Right lobe of liver (tissue), 6 donors: ENCODE measurements around the gene TM9SF3. TPM values are rescaled to one million over a fixed set of nuclear protein-coding genes. Genes with fewer than 3 reads are reported as not detected.

Source experiments
- ATAC-seq, 4 donors: fragments of 200-7000 bp; cut with Tn5 transposase; one replicate each; pipeline ENCODE4 v1.9.1; 2020; ENCODE audit warnings: mild to moderate bottlenecking in 4 of 4, moderate library complexity in 4 of 4
- DNase-seq, 3 donors: peaks; one replicate each; pipeline ENCODE4 v3.0.0-alpha.2; 2020
- H3K27ac ChIP-seq, 3 donors: fragments of 200-600 bp; one replicate each; pipeline ENCODE4 v1.8.0; 2022
- H3K27me3 ChIP-seq, 2 donors: fragments of 200-600 bp; one replicate each; pipeline ENCODE4 v1.8.0; 2022
- H3K36me3 ChIP-seq, 4 donors: fragments of 200-600 bp; sonication (generic) in 1 of 4; one replicate each; pipeline versions ENCODE4 v1.5.1 to v1.8.0; 2017 to 2022; ENCODE audit warnings: control low read depth in 1 of 4
- H3K4me1 ChIP-seq, 4 donors: fragments of 200-600 bp; sonication (generic) in 1 of 4; one replicate each; pipeline versions ENCODE4 v1.5.1 to v1.8.0; 2017 to 2022; ENCODE audit warnings: control low read depth in 1 of 4
- H3K4me3 ChIP-seq, 3 donors: fragments of 200-600 bp; one replicate each; pipeline ENCODE4 v1.8.0; 2022
- H3K9me3 ChIP-seq, 4 donors: fragments of 200-600 bp; sonication (generic) in 1 of 4; one replicate each; pipeline versions ENCODE4 v1.5.1 to v1.8.0; 2017 to 2022; ENCODE audit warnings: control low read depth in 1 of 4
- POLR2A ChIP-seq: fragments of 450-650 bp; IDR thresholded peaks from one replicate; pipeline ENCODE4 v1.6.1; 2017; ENCODE audit warnings: antibody characterized with exemption, mild to moderate bottlenecking
- WGBS: methylation state at CpG from one replicate; pipeline ENCODE4 v1.1.6; 2018; ENCODE audit warnings: low coverage, low lambda C conversion rate; ENCODE audit not compliant: insufficient coverage; ENCODE audit errors: missing lambda C conversion rate; 5-methylcytosine and 5-hydroxymethylcytosine counted together
- intact Hi-C, 2 donors: fragments of 100-400 bp; cut with DNase I; formaldehyde crosslinking; loops; one replicate each; pipeline versions ENCODE4 v1.11.2 to v1.14.1; 2022
- total RNA-seq, 6 experiments: library from RNA; depleted of rRNA in 2 of 6; stranded (reverse); fragments of >200 nt in 2 of 6; fragmentation: NEBNext Ultra II Directional in 3 of 6; extraction: Animal tissue kit (Norgen Biotek cat#: 25700) in 3 of 6; gene quantifications; one replicate each; pipeline versions ENCODE4 v1.1.0 to v1.2.4, GENCODE V29; 2016 to 2023
- TF ChIP-seq, protein P1 (sequence below), 4 donors: fragments of 200-600 bp in 3 of 4; fragments of 450-650 bp in 1 of 4; IDR thresholded peaks; one replicate each; pipeline versions ENCODE4 v1.5.1 to v1.8.0; 2016 to 2022; ENCODE audit warnings: antibody characterized with exemption in 4 of 4, mild to moderate bottlenecking in 2 of 4
- donor health status: DM: no; HTN: yes; CAD: no.
- donor health status: DM: no; HTN: no; CAD: no.
- donor health status: DM: no; HTN: no; CAD: no.
- donor health status: DM: no; HTN: yes; CAD: no.
- donor health status: DM: no; HTN: yes; CAD: no.

Gene TM9SF3
- total RNA-seq, 6 experiments from 2014 or later, result 45.0 to 96.6 (median 71.8) TPM

DNA sequence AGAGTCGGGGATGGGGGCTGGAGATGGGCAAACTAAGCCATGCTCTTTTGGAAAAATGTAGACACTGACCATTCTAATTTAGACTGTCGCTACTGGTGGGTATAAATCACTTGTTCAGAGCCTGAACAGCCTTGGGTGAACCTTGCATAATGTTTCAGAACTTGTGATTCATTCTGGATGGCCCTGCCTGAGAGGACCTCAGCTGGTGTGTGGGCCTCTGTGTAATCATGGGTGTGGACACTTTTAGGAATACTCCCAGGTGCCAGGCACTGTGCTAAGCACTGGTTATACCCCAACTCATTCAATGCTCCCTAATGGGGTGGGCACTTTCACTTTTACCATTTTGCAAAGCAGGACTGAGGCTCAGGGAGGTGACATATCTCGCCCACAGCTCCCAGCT lies 26.8 kb upstream of the TM9SF3 start:
- no peaks in the 10 kb centered on the region for H3K9me3 ChIP-seq
- H3K27ac ChIP-seq, result no peak overlapping the region
- H3K4me3 ChIP-seq, result no peak overlapping the region
- H3K27me3 ChIP-seq, result no peaks in the 10 kb centered on the region
- peaks cover 0 to 3% (median 0%) of the 10 kb centered on the region in 4 donors for H3K4me1 ChIP-seq
- intact Hi-C loops, result no loop called here
- ATAC-seq (no peak), DNase-seq (no peak)
- WGBS, result no CpG with 5 or more reads among the region's 3 CpGs
- H3K36me3 ChIP-seq, result peaks cover 0 to 75% (median 29%) of the 10 kb centered on the region in 4 donors
- no peak for TF ChIP-seq POLR2A

DNA sequence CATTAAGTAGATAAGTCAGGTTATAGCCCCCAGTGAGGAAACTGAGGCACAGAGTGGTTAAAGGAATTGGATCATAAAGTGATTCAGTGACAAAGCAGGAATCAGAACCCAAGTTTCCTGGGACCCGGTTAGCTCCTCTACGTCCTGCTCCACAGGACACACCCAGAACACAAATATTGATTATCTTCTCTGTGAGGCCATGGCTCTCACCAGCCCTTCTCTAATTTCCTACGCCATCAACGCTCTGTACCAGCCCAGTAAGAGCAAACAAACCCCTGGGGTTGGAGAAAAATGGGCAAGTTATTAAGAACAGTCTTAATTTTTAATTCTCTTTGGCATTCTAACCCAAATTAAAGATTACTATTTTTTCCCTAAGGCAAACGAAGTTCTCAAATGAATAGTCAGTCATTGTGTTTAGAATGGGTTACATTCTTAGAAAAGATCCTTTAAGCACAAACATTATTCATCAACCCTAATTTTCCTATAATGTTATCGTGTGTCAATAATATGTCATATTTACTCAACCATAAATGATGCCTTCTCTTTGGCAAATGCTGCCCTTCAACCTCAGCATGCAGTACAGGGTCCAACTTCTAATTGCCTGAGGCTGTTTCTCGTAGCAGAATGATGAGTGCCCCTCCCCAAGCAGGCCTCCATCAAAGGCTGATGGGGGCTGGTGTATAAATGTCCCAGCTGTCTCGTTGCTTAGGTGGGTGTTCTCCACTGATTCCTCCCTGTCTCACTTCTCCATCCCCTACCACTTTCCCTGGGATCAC lies 25.4 kb upstream of the TM9SF3 start:
- peaks cover 0 to 80% (median 30%) of the 10 kb centered on the region in 4 donors for H3K36me3 ChIP-seq
- 78% methylated on average over 8 of the region's 8 CpGs for WGBS
- H3K4me3 ChIP-seq, result no peak overlapping the region
- TF ChIP-seq, protein P1, sequence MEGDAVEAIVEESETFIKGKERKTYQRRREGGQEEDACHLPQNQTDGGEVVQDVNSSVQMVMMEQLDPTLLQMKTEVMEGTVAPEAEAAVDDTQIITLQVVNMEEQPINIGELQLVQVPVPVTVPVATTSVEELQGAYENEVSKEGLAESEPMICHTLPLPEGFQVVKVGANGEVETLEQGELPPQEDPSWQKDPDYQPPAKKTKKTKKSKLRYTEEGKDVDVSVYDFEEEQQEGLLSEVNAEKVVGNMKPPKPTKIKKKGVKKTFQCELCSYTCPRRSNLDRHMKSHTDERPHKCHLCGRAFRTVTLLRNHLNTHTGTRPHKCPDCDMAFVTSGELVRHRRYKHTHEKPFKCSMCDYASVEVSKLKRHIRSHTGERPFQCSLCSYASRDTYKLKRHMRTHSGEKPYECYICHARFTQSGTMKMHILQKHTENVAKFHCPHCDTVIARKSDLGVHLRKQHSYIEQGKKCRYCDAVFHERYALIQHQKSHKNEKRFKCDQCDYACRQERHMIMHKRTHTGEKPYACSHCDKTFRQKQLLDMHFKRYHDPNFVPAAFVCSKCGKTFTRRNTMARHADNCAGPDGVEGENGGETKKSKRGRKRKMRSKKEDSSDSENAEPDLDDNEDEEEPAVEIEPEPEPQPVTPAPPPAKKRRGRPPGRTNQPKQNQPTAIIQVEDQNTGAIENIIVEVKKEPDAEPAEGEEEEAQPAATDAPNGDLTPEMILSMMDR (IDR thresholded peaks at IDR 0.05), result no peak
- TF ChIP-seq POLR2A, result no peak
- H3K9me3 ChIP-seq, result no peaks in the 10 kb centered on the region
- no peak overlapping the region for H3K27ac ChIP-seq
- ATAC-seq (no peak), DNase-seq (no peak)
- no peaks in the 10 kb centered on the region for H3K27me3 ChIP-seq
- no peaks in the 10 kb centered on the region for H3K4me1 ChIP-seq
- intact Hi-C loops, result no loop called here

GRCh38 chr10:96610817-96611216 lies 24.0 kb upstream of the TM9SF3 start:
- Histone ChIP-seq H3K4me1 (no peaks in the 10 kb centered on the region), H3K36me3 (peaks cover 0 to 79% (median 28%) of the 10 kb centered on the region in 4 donors), H3K9me3 (no peaks in the 10 kb centered on the region), H3K27me3 (no peaks in the 10 kb centered on the region), H3K4me3 (no peak overlapping the region), H3K27ac (no peak overlapping the region)
- DNase-seq, result no peak
- ATAC-seq, result no peak
- no CpG with 5 or more reads among the region's 6 CpGs for WGBS
- TF ChIP-seq, protein P1 (IDR thresholded peaks at IDR 0.05), result no peak
- TF ChIP-seq POLR2A, result no peak
- intact Hi-C loops, result no loop called here

- Histone ChIP-seq H3K4me3 (no peak overlapping the region), H3K27ac (no peak overlapping the region), H3K36me3 (peaks cover 0 to 79% (median 24%) of the 10 kb centered on the region in 4 donors), H3K9me3 (no peaks in the 10 kb centered on the region), H3K27me3 (no peaks in the 10 kb centered on the region), H3K4me1 (no peaks in the 10 kb centered on the region)
- no peak for DNase-seq
- 86% methylated on average over 5 of the region's 7 CpGs for WGBS
- intact Hi-C loops, result no loop called here
- ATAC-seq, result no peak
- no peak for TF ChIP-seq POLR2A
- TF ChIP-seq, protein P1 (IDR thresholded peaks at IDR 0.05), result no peak
Observed at GRCh38 chr10:96609510-96609909, 22.7 kb upstream of the TM9SF3 start.

DNA sequence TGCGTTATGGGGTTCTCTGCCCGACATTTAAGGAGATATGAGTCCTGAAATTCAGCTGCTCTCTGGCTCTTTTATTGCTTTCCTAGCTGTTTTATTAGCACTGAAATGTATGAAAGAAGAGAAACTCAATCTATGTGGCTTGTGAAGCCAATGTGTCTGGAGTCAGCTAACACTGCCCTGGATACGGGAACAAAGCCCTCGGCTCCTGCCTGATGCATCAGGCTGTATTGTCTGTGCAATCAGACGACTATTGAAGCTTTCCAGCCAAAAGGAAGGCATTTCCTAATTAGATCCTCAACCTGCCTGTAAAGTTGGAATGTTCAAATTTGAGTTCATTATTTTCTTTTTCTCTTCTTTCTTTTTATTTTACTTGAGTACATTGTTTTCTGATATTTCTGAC lies 22.0 kb upstream of the TM9SF3 start:
- Histone ChIP-seq H3K9me3 (no peaks in the 10 kb centered on the region), H3K36me3 (peaks cover 0 to 80% (median 23%) of the 10 kb centered on the region in 4 donors), H3K27ac (no peak overlapping the region), H3K4me1 (no peaks in the 10 kb centered on the region), H3K27me3 (no peaks in the 10 kb centered on the region), H3K4me3 (no peak overlapping the region)
- DNase-seq (no peak), ATAC-seq (no peak)
- TF ChIP-seq, protein P1 (IDR thresholded peaks at IDR 0.05), result no peak
- no peak for TF ChIP-seq POLR2A
- intact Hi-C loops, result no loop called here
- 62% methylated on average over 5 of the region's 5 CpGs for WGBS
